Calu3 (cell line): Measurements from ENCODE around the gene BCR. TPM values are rescaled to one million over a fixed set of nuclear protein-coding genes. Genes with fewer than 3 reads are reported as not detected.

ENCODE experiments used
- BruUV-seq: library from RNA; stranded (reverse); fragments of 400-500 nt; replicated peaks from 2 replicates; lab custom pipeline; 2021; lab: Mats Ljungman, UMichigan
- CTCF ChIA-PET: fragments of 300-600 bp; sonication (Branson Sonifier 250); formaldehyde crosslinking; loops from one replicate; lab custom pipeline; 2022; ENCODE audit warnings: antibody characterized with exemption; lab: Charles Lee
- DNase-seq: peaks from one replicate; pipeline ENCODE4 v3.0.0; 2022
- H3K27ac Mint-ChIP-seq: one replicate; pipeline ENCODE4 v1.8.0; 2022; ENCODE audit warnings: mixed read lengths; ENCODE audit not compliant: unreplicated experiment
- H3K27me3 Mint-ChIP-seq: one replicate; pipeline ENCODE4 v1.8.0; 2022; ENCODE audit warnings: mixed read lengths; ENCODE audit not compliant: unreplicated experiment
- H3K36me3 Mint-ChIP-seq: one replicate; pipeline ENCODE4 v1.8.0; 2022; ENCODE audit warnings: mild to moderate bottlenecking, moderate library complexity, mixed read lengths; ENCODE audit not compliant: insufficient read depth, unreplicated experiment
- H3K4me1 Mint-ChIP-seq: one replicate; pipeline ENCODE4 v1.8.0; 2022; ENCODE audit warnings: mild to moderate bottlenecking, low read depth, mixed read lengths; ENCODE audit not compliant: unreplicated experiment
- H3K4me3 Mint-ChIP-seq: one replicate; pipeline ENCODE4 v1.8.0; 2022; ENCODE audit warnings: mild to moderate bottlenecking, low read depth, moderate library complexity, mixed read lengths; ENCODE audit not compliant: unreplicated experiment
- H3K9me3 Mint-ChIP-seq: one replicate; pipeline ENCODE4 v1.8.0; 2022; ENCODE audit warnings: low read depth, mixed read lengths; ENCODE audit not compliant: unreplicated experiment
- CTCF ChIP-seq: fragments of 200-600 bp; IDR thresholded peaks from one replicate; pipeline ENCODE4 v1.8.0; 2022; ENCODE audit warnings: antibody characterized with exemption; ENCODE audit not compliant: unreplicated experiment
- intact Hi-C: fragments of 100-400 bp; cut with micrococcal nuclease; formaldehyde crosslinking; loops from one replicate; pipeline ENCODE4 v1.10.0; 2022; ENCODE audit not compliant: unreplicated experiment
- total RNA-seq: library from RNA; stranded (reverse); gene quantifications from 2 replicates; pipeline ENCODE4 v1.2.3, GENCODE V29; 2022

Gene BCR
- total RNA-seq, 1 experiment from 2014 or later: 83.6 TPM

- peaks cover 1% of the 10 kb centered on the region for H3K36me3 Mint-ChIP-seq
Measured at GRCh38 chr22:23152238-23153114, 27.8 kb upstream of the BCR start.

GRCh38 chr22:23153994-23154393 is 26.3 kb upstream of the BCR start:
- Mint-ChIP-seq H3K9me3 (no peaks in the 10 kb centered on the region), H3K36me3 (no peaks in the 10 kb centered on the region), H3K4me3 (no peak overlapping the region), H3K4me1 (no peaks in the 10 kb centered on the region), H3K27me3 (no peaks in the 10 kb centered on the region), H3K27ac (no peak overlapping the region)
- no peak for DNase-seq
- BruUV-seq: no TSS peak
- intact Hi-C loops: no loop called here
- no peak for TF ChIP-seq CTCF
- CTCF ChIA-PET: interaction anchor here (0.6 kb wide), 1 partner anchor 125 kb away, joined by 3 read pairs; no protein-coding TSS in a partner anchor

More at GRCh38 chr22:23152238-23153114, 27.8 kb upstream of the BCR start:
- peaks cover 7% of the 10 kb centered on the region for H3K4me1 Mint-ChIP-seq
- BruUV-seq: no TSS peak
- H3K27ac Mint-ChIP-seq: no peak overlapping the region
- no peak for DNase-seq
- H3K9me3 Mint-ChIP-seq: no peaks in the 10 kb centered on the region
- H3K27me3 Mint-ChIP-seq: no peaks in the 10 kb centered on the region
- intact Hi-C loops: no loop called here
- H3K4me3 Mint-ChIP-seq: no peak overlapping the region
- no peak for TF ChIP-seq CTCF
- CTCF ChIA-PET: no interaction called here

GRCh38 chr22:23154461-23154860 is 25.8 kb upstream of the BCR start:
- intact Hi-C loops: no loop called here
- TF ChIP-seq CTCF: no peak
- no peaks in the 10 kb centered on the region for H3K9me3 Mint-ChIP-seq
- no peak overlapping the region for H3K4me3 Mint-ChIP-seq
- H3K36me3 Mint-ChIP-seq: no peaks in the 10 kb centered on the region
- H3K27me3 Mint-ChIP-seq: no peaks in the 10 kb centered on the region
- no peak overlapping the region for H3K27ac Mint-ChIP-seq
- DNase-seq: no peak
- CTCF ChIA-PET: no interaction called here
- BruUV-seq: no TSS peak
- no peaks in the 10 kb centered on the region for H3K4me1 Mint-ChIP-seq

- Mint-ChIP-seq H3K36me3 (no peaks in the 10 kb centered on the region), H3K9me3 (no peaks in the 10 kb centered on the region), H3K27ac (no peak overlapping the region), H3K4me1 (no peaks in the 10 kb centered on the region), H3K27me3 (no peaks in the 10 kb centered on the region), H3K4me3 (no peak overlapping the region)
- DNase-seq: no peak
- TF ChIP-seq CTCF: no peak
- CTCF ChIA-PET: no interaction called here
- intact Hi-C loops: no loop called here
- BruUV-seq: no TSS peak
Measured at GRCh38 chr22:23155143-23155542, 25.2 kb upstream of the BCR start.
